ENCODE measurements around the gene ARHGAP27.
"Not testable (repeated sequence)": the region's sequence is repeated elsewhere in the genome, so short reads cannot be mapped to it uniquely, and the experiment has no call there.

DNA sequence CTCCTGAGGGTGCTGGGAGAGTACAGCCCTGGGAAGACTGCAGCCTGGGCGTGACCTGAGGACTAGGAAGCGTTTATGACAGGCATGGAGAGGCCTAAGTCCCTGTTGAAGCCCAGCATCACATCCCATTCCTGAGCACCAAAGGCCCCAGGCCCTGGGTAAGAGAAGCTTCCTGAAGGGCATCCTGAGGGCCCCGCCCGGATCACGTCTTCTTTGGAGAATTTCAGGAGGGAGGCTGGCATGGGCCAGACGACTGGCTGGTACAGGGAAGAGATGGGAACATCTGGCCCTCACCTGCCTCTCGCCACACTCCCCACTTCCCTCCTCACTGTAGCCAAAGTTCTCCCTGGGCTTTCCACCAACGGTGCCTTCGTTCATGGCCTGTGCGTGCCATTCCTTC lies 11.6 kb upstream of the ARHGAP27 start:
- TF ChIP-seq, protein P1, sequence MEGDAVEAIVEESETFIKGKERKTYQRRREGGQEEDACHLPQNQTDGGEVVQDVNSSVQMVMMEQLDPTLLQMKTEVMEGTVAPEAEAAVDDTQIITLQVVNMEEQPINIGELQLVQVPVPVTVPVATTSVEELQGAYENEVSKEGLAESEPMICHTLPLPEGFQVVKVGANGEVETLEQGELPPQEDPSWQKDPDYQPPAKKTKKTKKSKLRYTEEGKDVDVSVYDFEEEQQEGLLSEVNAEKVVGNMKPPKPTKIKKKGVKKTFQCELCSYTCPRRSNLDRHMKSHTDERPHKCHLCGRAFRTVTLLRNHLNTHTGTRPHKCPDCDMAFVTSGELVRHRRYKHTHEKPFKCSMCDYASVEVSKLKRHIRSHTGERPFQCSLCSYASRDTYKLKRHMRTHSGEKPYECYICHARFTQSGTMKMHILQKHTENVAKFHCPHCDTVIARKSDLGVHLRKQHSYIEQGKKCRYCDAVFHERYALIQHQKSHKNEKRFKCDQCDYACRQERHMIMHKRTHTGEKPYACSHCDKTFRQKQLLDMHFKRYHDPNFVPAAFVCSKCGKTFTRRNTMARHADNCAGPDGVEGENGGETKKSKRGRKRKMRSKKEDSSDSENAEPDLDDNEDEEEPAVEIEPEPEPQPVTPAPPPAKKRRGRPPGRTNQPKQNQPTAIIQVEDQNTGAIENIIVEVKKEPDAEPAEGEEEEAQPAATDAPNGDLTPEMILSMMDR (optimal IDR thresholded peaks at IDR 0.05 in 1 of 3, IDR thresholded peaks at IDR 0.05 in 1 of 3, conservative IDR thresholded peaks at IDR 0.05 in 1 of 3; ENCODE audit: extremely low read depth in 1 of 3, insufficient read depth in 2 of 3, low read length in 3 of 3) = not testable (repeated sequence)
- TF ChIP-seq EZH2 (IDR thresholded peaks at IDR 0.05; ENCODE audit: low read length) = not testable (repeated sequence)
